PC-3 (cell line): ENCODE results near the gene DNAJC1.

Experiments used
- CTCF ChIP-seq: fragments of 300-600 bp; sonication (generic); conservative IDR thresholded peaks from 2 replicates; pipeline ENCODE4 v1.5.1; 2017; ENCODE audit warnings: antibody characterized with exemption, low read depth, mild to moderate bottlenecking, low read length
- EZH2 ChIP-seq: fragments of 300-600 bp; sonication (generic); IDR thresholded peaks from one replicate; pipeline ENCODE4 v1.6.1; 2017; ENCODE audit warnings: antibody characterized with exemption, mild to moderate bottlenecking, low read length; ENCODE audit not compliant: unreplicated experiment
- EZH2phosphoT487 ChIP-seq: fragments of 300-600 bp; sonication (generic); IDR thresholded peaks from 2 replicates; pipeline ENCODE4 v1.6.1; 2018; ENCODE audit warnings: mild to moderate bottlenecking, antibody characterized with exemption, low read length, borderline replicate concordance

GRCh38 chr10:22006379-22006884 is 2.9 kb upstream of the DNAJC1 start:
- TF ChIP-seq CTCF (no peak), EZH2phosphoT487 (no peak), EZH2 (no peak)
